GM23338 (cell line): ENCODE results near the gene STX10. TPM values are rescaled to one million over a fixed set of nuclear protein-coding genes. Genes with fewer than 3 reads are reported as not detected.

Experiments
- ATAC-seq: fragments of 200-7000 bp; cut with Tn5 transposase; 3 replicates; pipeline ENCODE4 v1.9.1; 2020
- DNase-seq: peaks from one replicate; pipeline ENCODE4 v3.0.0-alpha.2; 2015; ENCODE audit warnings: low spot score
- H2AFZ ChIP-seq: fragments of 200-600 bp; sonication (generic); 2 replicates; pipeline ENCODE4 v1.8.0; 2016; ENCODE audit warnings: antibody characterized with exemption, mild to moderate bottlenecking, moderate library complexity
- H3F3A ChIP-seq: fragments of 200-600 bp; sonication (generic); replicated peaks from 2 replicates; pipeline ENCODE4 v1.8.0; 2017; ENCODE audit warnings: antibody characterized with exemption, mixed run types, low read depth
- H3K27ac ChIP-seq: fragments of 200-600 bp; sonication (generic); 2 replicates; pipeline ENCODE4 v1.6.1; 2016; ENCODE audit warnings: low read depth
- H3K27me3 ChIP-seq: fragments of 200-600 bp; sonication (generic); 2 replicates; pipeline ENCODE4 v1.8.0; 2016; ENCODE audit warnings: mild to moderate bottlenecking, mixed run types, moderate library complexity; ENCODE audit not compliant: insufficient read depth
- H3K36me3 ChIP-seq: fragments of 200-600 bp; sonication (generic); 2 replicates; pipeline ENCODE4 v1.8.0; 2016; ENCODE audit warnings: mild to moderate bottlenecking; ENCODE audit not compliant: insufficient read depth
- H3K4me1 ChIP-seq: fragments of 200-600 bp; sonication (generic); 2 replicates; pipeline ENCODE4 v1.8.0; 2016; ENCODE audit warnings: mild to moderate bottlenecking, moderate library complexity; ENCODE audit not compliant: insufficient read depth
- H3K4me2 ChIP-seq: fragments of 200-600 bp; sonication (generic); 2 replicates; pipeline ENCODE4 v1.7.1; 2017; ENCODE audit warnings: mixed run types
- H3K4me3 ChIP-seq: fragments of 200-600 bp; sonication (generic); 2 replicates; pipeline ENCODE4 v1.6.1; 2016; ENCODE audit warnings: mixed run types
- H3K79me2 ChIP-seq: fragments of 200-600 bp; sonication (generic); replicated peaks from 2 replicates; pipeline ENCODE4 v1.8.0; 2017; ENCODE audit warnings: mild to moderate bottlenecking; ENCODE audit not compliant: insufficient read depth
- H3K9me2 ChIP-seq: fragments of 200-600 bp; sonication (generic); 2 replicates; pipeline ENCODE4 v1.8.0; 2017; ENCODE audit not compliant: insufficient read depth
- H4K20me1 ChIP-seq: fragments of 200-600 bp; sonication (generic); replicated peaks from 2 replicates; pipeline ENCODE4 v1.8.0; 2017; ENCODE audit warnings: mild to moderate bottlenecking; ENCODE audit not compliant: insufficient read depth
- H3K27ac Mint-ChIP-seq: 2 replicates; pipeline ENCODE4 v1.8.0; 2020; ENCODE audit warnings: inconsistent platforms, mild to moderate bottlenecking, moderate library complexity, mixed read lengths
- H3K27me3 Mint-ChIP-seq: 3 replicates; pipeline ENCODE4 v1.8.0; 2022; ENCODE audit warnings: low read depth, mild to moderate bottlenecking, moderate library complexity, mixed read lengths, inconsistent platforms; ENCODE audit not compliant: insufficient read depth, poor library complexity
- H3K36me3 Mint-ChIP-seq: 3 replicates; pipeline ENCODE4 v1.8.0; 2021; ENCODE audit warnings: low read depth, mild to moderate bottlenecking, inconsistent platforms, moderate library complexity, mixed read lengths
- H3K4me1 Mint-ChIP-seq: 3 replicates; pipeline ENCODE4 v1.8.0; 2020; ENCODE audit warnings: mild to moderate bottlenecking, inconsistent platforms, mixed read lengths
- H3K4me3 Mint-ChIP-seq: 3 replicates; pipeline ENCODE4 v1.8.0; 2021; ENCODE audit warnings: moderate library complexity, mild to moderate bottlenecking, inconsistent platforms, mixed read lengths
- H3K9me3 Mint-ChIP-seq: 3 replicates; pipeline ENCODE4 v1.8.0; 2020; ENCODE audit warnings: moderate library complexity, mild to moderate bottlenecking, inconsistent platforms, mixed read lengths
- CTCF ChIP-seq, 2 experiments: fragments of 200-600 bp in 1 of 2; sonication (generic) in 1 of 2; conservative IDR thresholded peaks; 2 replicates each; pipeline versions ENCODE4 v1.5.1 to v1.6.1; 2016 to 2017; ENCODE audit warnings: antibody characterized with exemption in 2 of 2, low read depth in 2 of 2, mild to moderate bottlenecking in 2 of 2, moderate library complexity in 1 of 2
- ETS1 ChIP-seq: IDR thresholded peaks from 2 replicates; pipeline ENCODE4 v1.6.1; 2016; ENCODE audit warnings: antibody characterized with exemption
- EZH2 ChIP-seq: fragments of 200-600 bp; sonication (generic); IDR thresholded peaks from one replicate; pipeline ENCODE4 v1.8.0; 2017; ENCODE audit warnings: antibody characterized with exemption, mild to moderate bottlenecking, low read depth; ENCODE audit not compliant: unreplicated experiment
- JUNB ChIP-seq: IDR thresholded peaks from one replicate; pipeline ENCODE4 v1.6.1; 2016; ENCODE audit warnings: antibody characterized with exemption; ENCODE audit not compliant: unreplicated experiment
- REST ChIP-seq: IDR thresholded peaks from one replicate; pipeline ENCODE4 v1.6.1; 2018; ENCODE audit warnings: antibody characterized with exemption; ENCODE audit not compliant: unreplicated experiment
- ZNF114 ChIP-seq: fragments of 250-450 bp; sonication (Bioruptor Pico); IDR thresholded peaks from 2 replicates; pipeline ENCODE4 v1.5.0; 2020; ENCODE audit warnings: mild to moderate bottlenecking, moderate library complexity
- polyA plus RNA-seq: library from polyadenylated mRNA; unstranded; fragments of >200 nt; fragmentation: Nextera tagmentation; extraction: Ambion mirVana; gene quantifications from 2 replicates; pipeline ENCODE4 v1.2.1, GENCODE V29; 2016
- total RNA-seq: library from RNA; depleted of rRNA; stranded (reverse); fragments of >200 nt; shearing (Covaris generic); gene quantifications from 2 replicates; pipeline ENCODE4 v1.2.3, GENCODE V29; 2014

STX10 gene
- total and polyA plus RNA-seq, 2 experiments from 2014 or later, result 42.8 to 55.9 TPM

GRCh38 chr19:13109361-13110098 lies 40.6 kb downstream of the STX10 start:
- no peak for ATAC-seq
- no peak overlapping the region for H3K27ac Mint-ChIP-seq
- H3K36me3 Mint-ChIP-seq, result peaks cover 34% of the 10 kb centered on the region
- peaks cover 9% of the 10 kb centered on the region for H4K20me1 ChIP-seq
- H3K27me3 ChIP-seq, result no peaks in the 10 kb centered on the region
- no peak overlapping the region for H3K4me3 Mint-ChIP-seq
- H3K79me2 ChIP-seq, result peaks cover 9% of the 10 kb centered on the region
- H3K4me2 ChIP-seq, result no peak overlapping the region
- peaks cover 9% of the 10 kb centered on the region for H3K36me3 ChIP-seq
- H3F3A ChIP-seq, result peaks cover 3% of the 10 kb centered on the region
- H3K4me1 Mint-ChIP-seq, result no peaks in the 10 kb centered on the region; the same call in 2 of the 3 replicates
- no peaks in the 10 kb centered on the region for H3K4me1 ChIP-seq
- no peaks in the 10 kb centered on the region for H3K9me2 ChIP-seq
- peaks cover 9% of the 10 kb centered on the region for H3K27me3 Mint-ChIP-seq
- no peak overlapping the region for H3K4me3 ChIP-seq
- no peaks in the 10 kb centered on the region for H3K9me3 Mint-ChIP-seq
- no peak overlapping the region for H2AFZ ChIP-seq
- H3K27ac ChIP-seq, result no peak overlapping the region
- no peak for TF ChIP-seq ETS1
- TF ChIP-seq EZH2, result no peak
- no peak for TF ChIP-seq JUNB
- no peak for TF ChIP-seq REST
- no peak for TF ChIP-seq CTCF (conservative IDR thresholded peaks at IDR 0.05; ENCODE audit: low read depth in 2 of 2)
- DNase-seq, result no peak

GRCh38 chr19:13104848-13105711 lies 45.1 kb downstream of the STX10 start:
- peaks cover 5% of the 10 kb centered on the region for H3F3A ChIP-seq
- H2AFZ ChIP-seq, result no peak overlapping the region
- no peak overlapping the region for H3K27ac ChIP-seq
- peaks cover 5% of the 10 kb centered on the region; the same call in 2 of the 3 replicates for H3K4me1 Mint-ChIP-seq
- peaks cover 28% of the 10 kb centered on the region for H3K27me3 Mint-ChIP-seq
- peaks cover 14% of the 10 kb centered on the region; the same call in 1 of the 2 replicates for H3K4me1 ChIP-seq
- peaks cover 27% of the 10 kb centered on the region for H3K27me3 ChIP-seq
- no peak overlapping the region for H3K4me3 ChIP-seq
- DNase-seq (no peak), ATAC-seq (no peak)
- no peak overlapping the region for H3K27ac Mint-ChIP-seq
- H3K36me3 Mint-ChIP-seq, result peaks cover 15% of the 10 kb centered on the region
- no peaks in the 10 kb centered on the region for H3K36me3 ChIP-seq
- H3K79me2 ChIP-seq, result no peaks in the 10 kb centered on the region
- H3K4me2 ChIP-seq, result no peak overlapping the region
- no peak overlapping the region for H3K4me3 Mint-ChIP-seq
- H4K20me1 ChIP-seq, result peaks cover under 1% of the 10 kb centered on the region; the same call in 1 of the 2 replicates
- no peaks in the 10 kb centered on the region for H3K9me2 ChIP-seq
- TF ChIP-seq ZNF114 (no peak), ETS1 (no peak), CTCF (conservative IDR thresholded peaks at IDR 0.05; ENCODE audit: low read depth in 2 of 2) (no peak; a peak in 1 of 4 replicates), JUNB (no peak)
- no peaks in the 10 kb centered on the region for H3K9me3 Mint-ChIP-seq
